Mammary epithelial cell (primary cell): Measurements from ENCODE around the gene NFX1.

Experiments used
- CTCF ChIP-seq, 2 donors: IDR thresholded peaks in 1 of 2; conservative IDR thresholded peaks in 1 of 2; 2 replicates each; pipeline ENCODE4 v1.5.1; 2011 to 2012; ENCODE audit warnings: inconsistent platforms in 2 of 2, low read length in 2 of 2, mild to moderate bottlenecking in 2 of 2, control low read depth in 1 of 2, low read depth in 1 of 2; ENCODE audit not compliant: insufficient read depth in 1 of 2; ENCODE audit errors: extremely low read depth in 1 of 2
- EZH2 ChIP-seq: IDR thresholded peaks from 2 replicates; pipeline ENCODE4 v1.6.1; 2012; ENCODE audit warnings: low read length, inconsistent platforms, borderline replicate concordance

- TF ChIP-seq CTCF (conservative IDR thresholded peaks at IDR 0.05 in 1 of 2, IDR thresholded peaks at IDR 0.05 in 1 of 2; ENCODE audit: extremely low read depth in 1 of 2, insufficient read depth in 1 of 2, low read depth in 1 of 2, low read length in 2 of 2) (no peak), EZH2 (no peak)
These were observed 34.8 kb upstream of the NFX1 start for GRCh38 chr9:33255471-33255870.
